Mononuclear cell (primary cell): ENCODE measurements around the gene ZMIZ1. TPM values are rescaled to one million over a fixed set of nuclear protein-coding genes. Genes with fewer than 3 reads are reported as not detected.

Experiments
- H3K27me3 ChIP-seq: 2 replicates; pipeline ENCODE4 v1.6.0; 2011; ENCODE audit warnings: low read length, control low read depth; ENCODE audit not compliant: insufficient read depth
- H3K4me1 ChIP-seq: 2 replicates; pipeline ENCODE4 v1.5.1; 2011; ENCODE audit warnings: mild to moderate bottlenecking, low read length, control low read depth; ENCODE audit not compliant: insufficient read depth
- H3K4me3 ChIP-seq: 2 replicates; pipeline ENCODE4 v1.5.1; 2011; ENCODE audit warnings: mild to moderate bottlenecking, low read length, moderate library complexity
- H3K9me3 ChIP-seq: 2 replicates; pipeline ENCODE4 v1.5.1; 2011; ENCODE audit warnings: low read depth, mild to moderate bottlenecking, control low read depth, low read length
- total RNA-seq: library from RNA; depleted of rRNA; stranded (reverse); fragments of >200 nt; gene quantifications from one replicate; pipeline ENCODE4 v1.2.3, GENCODE V29; 2012

Gene ZMIZ1
- total RNA-seq, result 26.2 TPM

- H3K27me3 ChIP-seq, result no peaks in the 10 kb centered on the region
- H3K4me3 ChIP-seq, result peak within 1 kb of the TSS; percentile 88
- no peaks in the 10 kb centered on the region for H3K9me3 ChIP-seq
- peaks cover 51% of the 10 kb centered on the region for H3K4me1 ChIP-seq
These were observed at the start of gene ZMIZ1 for GRCh38 chr10:79068562-79069324. Gene ZMIZ1, plus strand, starts transcription at chr10:79068966. Its CDS starts 132,667 bp downstream, at chr10:79201633.

- Histone ChIP-seq H3K9me3 (no peaks in the 10 kb centered on the region), H3K4me3 (no peak overlapping the region), H3K27me3 (no peaks in the 10 kb centered on the region), H3K4me1 (no peaks in the 10 kb centered on the region)
These were observed 49.2 kb upstream of the ZMIZ1 start for GRCh38 chr10:79019441-79020014.

- H3K27me3 ChIP-seq, result no peaks in the 10 kb centered on the region
- H3K4me1 ChIP-seq, result peaks cover 3% of the 10 kb centered on the region
- H3K4me3 ChIP-seq, result no peak overlapping the region
- no peaks in the 10 kb centered on the region for H3K9me3 ChIP-seq
These were observed 48.7 kb upstream of the ZMIZ1 start for GRCh38 chr10:79020015-79020491.

GRCh38 chr10:79020605-79021004 is 48.2 kb upstream of the ZMIZ1 start:
- H3K9me3 ChIP-seq, result no peaks in the 10 kb centered on the region
- H3K4me1 ChIP-seq, result peaks cover 8% of the 10 kb centered on the region
- no peaks in the 10 kb centered on the region for H3K27me3 ChIP-seq
- no peak overlapping the region for H3K4me3 ChIP-seq

GRCh38 chr10:79021331-79021907 is 47.3 kb upstream of the ZMIZ1 start:
- Histone ChIP-seq H3K9me3 (no peaks in the 10 kb centered on the region), H3K27me3 (no peaks in the 10 kb centered on the region), H3K4me1 (peaks cover 12% of the 10 kb centered on the region), H3K4me3 (no peak overlapping the region)

- H3K4me1 ChIP-seq, result peaks cover 13% of the 10 kb centered on the region
- H3K4me3 ChIP-seq, result no peak overlapping the region
- no peaks in the 10 kb centered on the region for H3K9me3 ChIP-seq
- no peaks in the 10 kb centered on the region for H3K27me3 ChIP-seq
These were observed 46.7 kb upstream of the ZMIZ1 start for GRCh38 chr10:79021948-79022499.

- no peak overlapping the region for H3K4me3 ChIP-seq
- H3K27me3 ChIP-seq, result no peaks in the 10 kb centered on the region
- H3K9me3 ChIP-seq, result no peaks in the 10 kb centered on the region
- peaks cover 18% of the 10 kb centered on the region for H3K4me1 ChIP-seq
These were observed 46.1 kb upstream of the ZMIZ1 start for GRCh38 chr10:79022565-79023230.

GRCh38 chr10:79023240-79024162 is 45.3 kb upstream of the ZMIZ1 start:
- no peaks in the 10 kb centered on the region for H3K9me3 ChIP-seq
- no peak overlapping the region for H3K4me3 ChIP-seq
- H3K4me1 ChIP-seq, result peaks cover 26% of the 10 kb centered on the region
- H3K27me3 ChIP-seq, result no peaks in the 10 kb centered on the region

GRCh38 chr10:79024296-79024695 is 44.5 kb upstream of the ZMIZ1 start:
- Histone ChIP-seq H3K4me1 (peaks cover 28% of the 10 kb centered on the region), H3K9me3 (no peaks in the 10 kb centered on the region), H3K27me3 (no peaks in the 10 kb centered on the region), H3K4me3 (no peak overlapping the region)

- peaks cover 28% of the 10 kb centered on the region for H3K4me1 ChIP-seq
- no peaks in the 10 kb centered on the region for H3K9me3 ChIP-seq
- no peak overlapping the region for H3K4me3 ChIP-seq
- no peaks in the 10 kb centered on the region for H3K27me3 ChIP-seq
These were observed 44.0 kb upstream of the ZMIZ1 start for GRCh38 chr10:79024720-79025198.

- Histone ChIP-seq H3K9me3 (no peaks in the 10 kb centered on the region), H3K4me3 (no peak overlapping the region), H3K4me1 (peaks cover 28% of the 10 kb centered on the region), H3K27me3 (no peaks in the 10 kb centered on the region)
These were observed 43.5 kb upstream of the ZMIZ1 start for GRCh38 chr10:79025199-79025832.

- H3K4me1 ChIP-seq, result peaks cover 28% of the 10 kb centered on the region
- no peaks in the 10 kb centered on the region for H3K27me3 ChIP-seq
- H3K9me3 ChIP-seq, result no peaks in the 10 kb centered on the region
- H3K4me3 ChIP-seq, result no peak overlapping the region
These were observed 42.4 kb upstream of the ZMIZ1 start for GRCh38 chr10:79026341-79026761.

- Histone ChIP-seq H3K27me3 (no peaks in the 10 kb centered on the region), H3K9me3 (no peaks in the 10 kb centered on the region), H3K4me3 (no peak overlapping the region), H3K4me1 (peaks cover 28% of the 10 kb centered on the region)
These were observed 42.0 kb upstream of the ZMIZ1 start for GRCh38 chr10:79026806-79027146.
